Gastroesophageal sphincter (tissue), 3 donors: ENCODE data around the gene B9D1.
A peak's percentile ranks its signal among the peaks of the same experiment; 100 is the strongest.

Experiments
- CTCF ChIP-seq, 4 experiments: fragments of 200-600 bp in 2 of 4; fragments of 450-650 bp in 2 of 4; sonication (generic) in 1 of 4; IDR thresholded peaks; one replicate each; pipeline ENCODE4 v1.5.1; 2017 to 2019; ENCODE audit warnings: antibody characterized with exemption in 4 of 4, mild to moderate bottlenecking in 2 of 4, moderate library complexity in 2 of 4
- EP300 ChIP-seq: sonication (generic); formaldehyde crosslinking; IDR thresholded peaks from one replicate; pipeline ENCODE4 v1.6.1; 2017; ENCODE audit warnings: antibody characterized with exemption, mild to moderate bottlenecking
- POLR2A ChIP-seq, 2 donors: fragments of 450-650 bp; IDR thresholded peaks; one replicate each; pipeline ENCODE4 v1.6.1; 2017; ENCODE audit warnings: antibody characterized with exemption in 2 of 2, mild to moderate bottlenecking in 2 of 2, moderate library complexity in 1 of 2

DNA sequence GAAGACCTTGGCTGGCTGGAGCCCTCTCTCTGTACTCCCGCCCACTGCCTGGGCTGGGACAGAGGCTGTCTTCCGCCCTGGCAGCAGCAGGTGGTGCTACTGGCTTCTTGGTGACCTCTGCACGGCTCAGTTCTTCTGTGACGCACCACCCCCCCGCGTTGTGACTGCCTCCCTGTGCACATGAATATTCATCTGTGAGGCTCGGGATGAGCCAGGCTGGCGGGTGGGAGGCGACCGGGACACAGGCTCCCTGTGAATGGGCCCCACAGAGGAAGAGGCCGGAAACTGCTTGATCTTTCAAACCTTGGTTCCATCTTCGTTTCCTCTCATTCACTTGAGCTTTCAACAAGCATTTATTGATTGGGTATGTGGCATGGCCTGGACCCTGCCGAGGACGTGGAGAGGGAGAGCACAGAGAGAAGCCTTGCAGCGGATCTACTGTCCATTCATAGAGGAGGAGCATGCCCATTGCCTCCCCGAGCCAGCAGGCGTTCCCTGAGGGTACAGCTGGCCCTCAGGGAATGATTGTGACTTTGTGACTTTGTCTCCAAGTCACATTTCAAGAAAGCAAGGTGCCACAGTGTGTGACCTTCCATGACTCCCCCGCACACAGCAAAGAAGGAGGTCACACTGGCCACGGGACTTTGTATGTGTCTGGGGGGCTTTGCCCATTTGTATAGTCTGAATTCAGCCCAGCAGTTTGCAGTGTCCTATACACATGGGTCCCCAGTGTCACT lies 45.0 kb downstream of the B9D1 start:
- TF ChIP-seq EP300 (no peak), CTCF (IDR thresholded peaks at IDR 0.05) (peak in 3 of 4 experiments; percentile 8 to 40 (median 31)), POLR2A (IDR thresholded peaks at IDR 0.05) (no peak)
